ENCODE measurements around the gene HERC4.
"Not testable (repeated sequence)": the region's sequence is repeated elsewhere in the genome, so short reads cannot be mapped to it uniquely, and the experiment has no call there.

The HERC4 gene

GRCh38 chr10:68092512-68092911, 17.4 kb upstream of the HERC4 start:
- in situ Hi-C loops (cut with HindIII; ENCODE audit: low sequenced_read_pairs), result no loop called here

- in situ Hi-C loops (cut with HindIII; ENCODE audit: low sequenced_read_pairs), result no loop called here
Observed at GRCh38 chr10:68090586-68090985, 15.5 kb upstream of the HERC4 start.

DNA sequence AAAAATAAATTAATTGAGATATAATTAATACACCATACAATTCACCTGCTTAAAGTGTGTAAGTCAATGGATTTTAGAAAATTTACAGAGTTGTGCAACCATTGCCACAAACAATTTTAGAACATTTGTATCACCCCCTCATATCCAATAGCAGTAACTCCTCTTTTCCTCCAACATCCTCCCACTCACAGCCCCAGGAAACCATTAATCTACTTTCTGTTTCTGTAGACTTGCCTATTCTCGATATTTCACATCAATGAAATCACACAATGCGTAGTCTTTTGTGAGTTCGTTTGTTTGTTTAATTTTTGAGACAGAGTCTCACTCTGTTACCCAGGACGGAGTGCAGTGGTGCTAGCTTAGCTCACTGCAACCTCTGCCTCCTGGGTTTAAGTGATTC, 13.7 kb upstream of the HERC4 start:
- in situ Hi-C loops (cut with HindIII; ENCODE audit: low sequenced_read_pairs), result no loop called here

DNA sequence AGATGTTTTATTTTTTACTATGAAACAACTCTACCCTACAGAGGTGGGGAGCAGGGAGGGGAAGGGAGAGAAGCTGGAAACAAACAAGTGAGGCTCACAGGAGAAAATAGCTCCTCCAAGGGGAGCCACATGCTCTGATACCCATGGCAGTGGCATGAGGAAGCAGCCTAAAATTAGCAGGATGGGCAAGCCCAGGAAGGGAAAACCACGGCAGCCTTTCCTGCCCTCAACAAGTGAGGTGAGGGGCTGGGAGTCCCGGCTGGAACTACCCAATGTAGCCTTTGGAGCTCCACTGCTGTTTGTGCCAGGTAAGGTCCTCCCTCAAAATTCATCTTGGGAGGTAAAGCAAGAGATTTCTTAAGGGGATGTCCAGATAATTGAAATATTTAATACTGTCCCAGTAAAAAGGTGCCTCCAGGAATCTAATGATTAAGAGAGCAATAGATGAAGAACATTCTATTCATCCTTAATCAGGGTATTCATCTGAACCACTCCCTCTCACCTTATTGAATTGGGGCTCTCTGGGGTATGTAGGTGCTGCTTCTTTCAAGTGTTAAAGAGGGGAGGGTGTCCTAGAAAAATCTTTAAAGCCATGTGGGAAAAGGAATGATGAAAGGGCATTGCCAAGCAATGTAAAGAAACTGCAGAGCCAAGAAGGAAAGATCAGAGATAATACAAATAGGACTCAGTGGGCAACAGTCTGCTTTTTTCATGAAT, 12.8 kb upstream of the HERC4 start:
- in situ Hi-C loops (cut with HindIII; ENCODE audit: low sequenced_read_pairs), result no loop called here

DNA sequence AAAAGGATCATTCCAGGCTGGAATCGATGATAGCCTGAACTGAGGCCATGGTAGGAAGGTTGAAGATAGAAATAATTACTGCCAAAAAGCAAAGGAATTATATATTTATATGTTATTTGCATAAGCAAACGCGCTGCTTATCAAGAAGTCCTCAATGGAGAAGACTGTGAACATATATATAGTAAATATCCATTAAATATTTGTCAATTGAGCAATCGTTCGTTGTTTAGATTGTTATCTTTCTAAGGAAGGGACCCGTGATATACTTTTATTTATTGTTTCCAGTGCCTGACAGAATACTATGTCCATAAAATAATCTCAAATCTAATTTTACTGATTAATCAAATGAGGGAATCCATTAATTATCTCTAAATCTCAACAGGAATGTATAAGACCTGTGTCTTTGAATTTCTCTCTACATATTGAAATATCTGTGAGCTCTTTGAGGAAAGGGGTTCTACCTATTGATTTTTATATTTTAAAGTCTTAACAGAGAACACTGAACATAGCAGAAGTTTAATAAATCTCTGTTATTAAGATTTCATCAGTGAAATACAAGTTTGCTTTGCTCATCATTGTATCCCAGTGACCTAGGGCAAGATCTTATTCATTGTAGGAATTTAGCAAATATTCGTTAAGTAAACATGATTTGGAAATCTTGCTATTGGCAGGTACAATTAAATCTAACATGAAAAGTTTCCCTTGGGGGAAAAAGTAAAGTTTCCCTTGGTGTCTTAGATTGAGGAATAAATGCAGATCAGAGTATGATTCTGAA, 12.0 kb upstream of the HERC4 start:
- in situ Hi-C loops (cut with HindIII; ENCODE audit: low sequenced_read_pairs), result no loop called here

DNA sequence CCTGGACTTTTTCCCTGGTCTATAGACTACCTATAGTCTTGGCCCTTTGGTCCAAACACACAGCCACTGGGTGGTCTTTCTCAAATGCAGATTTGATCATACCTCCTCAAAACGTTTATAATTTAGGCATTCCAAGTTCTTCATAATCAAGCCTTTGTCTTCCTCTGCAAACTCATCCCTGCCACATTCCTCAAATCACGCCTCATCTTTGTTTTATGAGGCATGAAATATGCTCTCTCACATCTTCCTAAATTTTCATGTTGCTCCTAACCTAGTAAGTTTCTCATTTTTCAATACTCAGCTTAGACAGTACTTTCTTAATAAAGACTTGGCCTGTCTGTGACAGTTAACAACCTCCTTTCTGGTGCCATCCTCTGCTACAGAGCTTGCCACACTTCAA, 10.9 kb upstream of the HERC4 start:
- in situ Hi-C loops (cut with HindIII; ENCODE audit: low sequenced_read_pairs), result no loop called here

GRCh38 chr10:68084469-68084868, 9.4 kb upstream of the HERC4 start:
- in situ Hi-C loops (cut with HindIII; ENCODE audit: low sequenced_read_pairs), result no loop called here

- in situ Hi-C loops (cut with HindIII; ENCODE audit: low sequenced_read_pairs), result no loop called here
Observed at GRCh38 chr10:68083953-68084352, 8.9 kb upstream of the HERC4 start.

- in situ Hi-C loops (cut with HindIII; ENCODE audit: low sequenced_read_pairs), result no loop called here
Observed at GRCh38 chr10:68082872-68083271, 7.8 kb upstream of the HERC4 start.

DNA sequence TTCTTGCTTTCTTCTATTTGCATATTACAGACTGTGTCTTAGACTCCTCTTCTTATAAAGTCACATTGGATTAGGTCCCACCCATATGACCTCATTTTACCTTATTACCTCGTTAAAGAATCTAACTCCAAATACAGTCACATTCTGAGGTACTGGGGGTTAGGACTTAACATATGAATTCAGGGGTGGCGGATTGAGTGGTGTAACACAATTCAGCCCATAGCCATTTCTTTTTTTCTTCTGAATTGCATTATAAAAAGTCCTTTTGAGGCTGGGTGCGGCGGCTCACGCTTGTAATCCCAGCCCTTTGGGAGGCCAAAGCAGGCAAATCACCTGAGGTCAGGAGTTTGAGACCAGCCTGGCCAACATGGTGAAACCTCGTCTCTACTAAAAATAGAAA, 6.8 kb upstream of the HERC4 start:
- in situ Hi-C loops (cut with HindIII; ENCODE audit: low sequenced_read_pairs), result no loop called here

- in situ Hi-C loops (cut with HindIII; ENCODE audit: low sequenced_read_pairs), result no loop called here
Observed at GRCh38 chr10:68080853-68081431, 5.9 kb upstream of the HERC4 start.

DNA sequence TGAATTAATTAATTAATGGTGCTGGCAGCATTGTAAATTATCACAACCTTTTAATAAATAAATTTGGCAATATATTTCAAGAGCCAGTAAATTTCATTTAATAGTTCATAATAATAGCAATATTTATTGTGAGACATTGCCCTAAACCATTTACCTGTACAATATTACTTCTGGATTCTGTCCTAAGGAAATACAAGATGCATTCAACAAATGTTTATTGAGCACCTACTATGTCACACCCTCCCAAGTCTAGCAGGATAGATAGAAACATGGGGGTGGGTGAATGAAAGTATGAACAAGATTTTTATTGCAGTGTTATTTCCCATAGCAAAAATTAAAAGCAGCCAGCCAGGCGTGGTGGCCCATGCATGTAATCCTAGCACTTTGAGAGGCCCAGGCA, 4.4 kb upstream of the HERC4 start:
- in situ Hi-C loops (cut with HindIII; ENCODE audit: low sequenced_read_pairs), result no loop called here

- in situ Hi-C loops (cut with HindIII; ENCODE audit: low sequenced_read_pairs), result no loop called here
Observed at GRCh38 chr10:68077026-68077425, 1.9 kb upstream of the HERC4 start.

GRCh38 chr10:68076081-68076480, 998 bp upstream of the HERC4 start:
- in situ Hi-C loops (cut with HindIII; ENCODE audit: low sequenced_read_pairs), result not testable (repeated sequence)

- in situ Hi-C loops (cut with HindIII; ENCODE audit: low sequenced_read_pairs), result no loop called here
Observed at GRCh38 chr10:68075550-68076004, 494 bp upstream of the HERC4 start.

GRCh38 chr10:68074031-68074774, 880 bp downstream of the HERC4 start:
- in situ Hi-C loops (cut with HindIII; ENCODE audit: low sequenced_read_pairs), result no loop called here

- in situ Hi-C loops (cut with HindIII; ENCODE audit: low sequenced_read_pairs), result no loop called here
Observed at GRCh38 chr10:68073631-68074030, 1.5 kb downstream of the HERC4 start.

- in situ Hi-C loops (cut with HindIII; ENCODE audit: low sequenced_read_pairs), result no loop called here
Observed at GRCh38 chr10:68067508-68067907, 7.6 kb downstream of the HERC4 start.

DNA sequence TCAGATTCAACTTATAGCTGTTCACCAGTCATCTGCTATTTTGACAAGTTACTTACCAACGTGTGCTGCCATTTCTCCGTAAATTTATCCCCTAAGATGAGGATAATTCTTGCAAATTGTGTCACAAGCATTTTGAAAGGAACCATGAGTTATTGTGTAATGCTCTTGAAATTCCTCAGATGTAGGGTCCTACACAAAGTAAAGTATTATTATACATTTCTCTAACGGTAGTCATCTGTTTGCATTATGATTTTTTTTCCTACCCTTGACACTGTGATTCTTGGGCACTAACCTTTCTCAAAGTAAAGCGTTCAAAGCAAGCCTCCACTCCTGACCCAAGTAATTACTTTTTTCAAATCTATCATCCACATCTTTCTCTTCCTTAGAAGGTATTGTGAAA, 8.1 kb downstream of the HERC4 start:
- in situ Hi-C loops (cut with HindIII; ENCODE audit: low sequenced_read_pairs), result no loop called here

DNA sequence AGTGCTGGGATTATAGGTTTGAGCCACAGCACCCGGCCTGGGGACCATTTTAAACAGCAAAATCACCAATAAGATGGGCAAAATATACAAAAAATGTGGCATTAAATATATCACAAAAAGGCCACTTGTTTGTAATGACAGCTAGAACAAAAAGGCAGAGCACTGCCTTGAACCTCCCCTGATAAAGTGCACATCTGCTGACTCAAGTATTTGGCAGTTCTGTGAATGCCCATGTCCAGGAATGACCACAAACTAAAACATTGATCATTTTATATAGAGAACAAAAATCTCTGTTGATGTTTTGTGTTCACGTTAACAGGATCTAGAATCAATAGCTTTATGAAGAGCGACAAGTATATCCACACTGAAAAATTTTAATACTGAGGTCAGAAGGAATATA, 21.5 kb downstream of the HERC4 start:
- in situ Hi-C loops (cut with HindIII; ENCODE audit: low sequenced_read_pairs), result loop anchor here (5.0 kb wide), 1 partner anchor 96 kb away; no protein-coding TSS in a partner anchor

DNA sequence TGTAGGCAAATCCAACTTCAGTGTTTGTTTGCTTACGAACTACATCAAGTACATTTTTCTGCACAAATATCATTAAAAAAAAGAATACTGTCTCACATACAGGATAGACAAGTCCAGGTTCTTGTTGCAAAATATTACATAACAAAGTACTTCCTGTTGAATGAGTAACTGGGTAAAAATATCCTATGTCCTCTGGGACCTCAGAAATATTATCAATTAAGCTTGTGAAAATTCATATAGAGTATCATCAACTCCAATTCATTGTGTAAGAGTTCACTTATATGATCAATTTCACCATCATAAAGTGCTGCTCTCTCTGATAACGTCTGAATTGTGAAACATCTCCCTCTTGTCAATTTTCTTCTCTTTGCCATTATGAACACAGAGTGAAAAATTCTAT, 22.6 kb downstream of the HERC4 start:
- in situ Hi-C loops (cut with HindIII; ENCODE audit: low sequenced_read_pairs), result loop anchor here (5.0 kb wide), 1 partner anchor 95 kb away; no protein-coding TSS in a partner anchor
